GM19467 (cell line): ENCODE results near the gene DUSP28.
"Not testable (repeated sequence)": the region's sequence is repeated elsewhere in the genome, so short reads cannot be mapped to it uniquely, and the experiment has no call there.

ENCODE experiments used
- ATAC-seq: cut with Tn5 transposase; IDR thresholded peaks from one replicate; pipeline ENCODE4 v1.9.1; 2021; ENCODE audit warnings: mild to moderate bottlenecking, moderate library complexity; ENCODE audit not compliant: unreplicated experiment

The DUSP28 gene

DNA sequence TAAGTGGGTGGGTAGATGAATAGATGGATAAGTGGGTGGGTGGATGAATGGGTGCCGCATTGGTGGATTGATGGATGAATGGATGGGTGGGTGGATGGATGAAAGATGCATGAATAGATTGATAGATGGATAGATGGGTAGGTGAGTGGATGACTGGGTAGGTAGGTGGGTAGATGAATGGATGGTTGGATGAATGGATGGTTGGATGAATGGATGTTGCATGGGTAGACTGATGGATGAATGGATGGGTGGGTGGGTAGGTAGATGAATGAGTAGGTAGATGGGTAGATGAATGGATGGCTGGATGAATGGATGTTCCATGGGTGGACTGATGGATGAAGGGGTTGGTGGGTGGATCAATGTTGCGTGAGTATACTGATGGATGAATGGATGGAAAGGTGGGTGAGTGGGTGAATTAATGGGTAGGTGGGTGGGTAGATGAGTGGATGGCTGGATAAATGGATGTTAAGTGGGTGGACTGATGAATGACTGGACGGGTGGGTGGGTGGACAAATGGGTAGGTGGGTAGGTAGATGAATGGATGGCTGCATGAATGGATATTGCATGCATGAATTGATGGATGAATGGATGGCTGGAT lies 32.9 kb upstream of the DUSP28 start:
- ATAC-seq: no peak

- ATAC-seq: no peak
Measured at GRCh38 chr2:240528406-240529040, 31.6 kb upstream of the DUSP28 start.

DNA sequence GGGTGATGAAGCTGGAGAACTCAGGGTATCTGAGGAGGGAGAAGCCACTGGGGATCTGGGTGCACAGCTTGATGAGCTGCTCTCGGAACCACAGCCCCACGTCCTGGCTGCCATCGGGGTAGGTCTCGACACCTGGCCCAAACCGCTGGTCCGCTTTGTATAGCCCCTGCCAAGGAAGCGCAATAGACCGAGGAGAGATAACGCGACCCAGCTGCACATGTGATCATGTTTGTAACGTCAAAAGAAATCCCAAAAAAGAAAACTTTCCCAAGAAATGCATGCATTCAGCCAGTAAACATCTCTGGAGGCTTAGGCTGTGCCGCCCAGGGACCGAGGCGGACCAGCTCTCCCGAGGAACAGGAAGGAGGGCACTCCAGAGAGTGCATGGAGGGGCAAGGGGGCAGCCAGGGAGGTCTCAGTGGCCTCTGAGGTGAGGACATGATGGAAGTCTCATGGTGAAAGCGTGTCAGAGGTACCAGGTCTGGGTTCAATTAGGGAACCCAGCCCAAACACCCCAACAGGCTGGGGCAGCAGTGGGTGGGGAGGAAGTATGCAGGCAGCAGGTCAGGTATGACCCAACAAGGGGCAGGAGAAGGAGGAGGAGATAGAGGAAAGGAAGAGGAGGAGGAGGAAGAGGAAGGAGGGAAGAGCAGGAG lies 30.7 kb upstream of the DUSP28 start:
- ATAC-seq: no peak

DNA sequence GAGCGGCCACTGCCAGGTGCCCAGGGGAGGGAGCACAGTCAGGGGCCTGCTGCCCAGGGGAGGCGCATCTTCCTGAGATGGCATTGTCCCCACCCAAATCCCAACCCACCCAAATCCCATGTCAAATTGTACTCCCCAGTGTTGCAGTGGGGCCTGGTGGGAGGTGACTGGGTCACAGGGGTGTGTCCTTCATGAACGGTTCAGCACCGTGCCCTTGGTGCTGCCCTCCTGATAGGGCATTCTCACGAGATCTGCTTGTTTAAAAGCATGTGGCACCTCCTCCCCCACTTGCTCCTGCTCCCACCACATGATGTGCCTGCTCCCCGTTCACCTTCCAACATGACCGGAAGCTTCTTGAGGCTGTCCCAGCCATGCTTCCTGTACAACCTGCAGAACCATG lies 30.0 kb upstream of the DUSP28 start:
- no peak for ATAC-seq

GRCh38 chr2:240531038-240531437 lies 29.1 kb upstream of the DUSP28 start:
- no peak for ATAC-seq

- ATAC-seq: no peak
Measured at GRCh38 chr2:240532031-240532775, 28.0 kb upstream of the DUSP28 start.

DNA sequence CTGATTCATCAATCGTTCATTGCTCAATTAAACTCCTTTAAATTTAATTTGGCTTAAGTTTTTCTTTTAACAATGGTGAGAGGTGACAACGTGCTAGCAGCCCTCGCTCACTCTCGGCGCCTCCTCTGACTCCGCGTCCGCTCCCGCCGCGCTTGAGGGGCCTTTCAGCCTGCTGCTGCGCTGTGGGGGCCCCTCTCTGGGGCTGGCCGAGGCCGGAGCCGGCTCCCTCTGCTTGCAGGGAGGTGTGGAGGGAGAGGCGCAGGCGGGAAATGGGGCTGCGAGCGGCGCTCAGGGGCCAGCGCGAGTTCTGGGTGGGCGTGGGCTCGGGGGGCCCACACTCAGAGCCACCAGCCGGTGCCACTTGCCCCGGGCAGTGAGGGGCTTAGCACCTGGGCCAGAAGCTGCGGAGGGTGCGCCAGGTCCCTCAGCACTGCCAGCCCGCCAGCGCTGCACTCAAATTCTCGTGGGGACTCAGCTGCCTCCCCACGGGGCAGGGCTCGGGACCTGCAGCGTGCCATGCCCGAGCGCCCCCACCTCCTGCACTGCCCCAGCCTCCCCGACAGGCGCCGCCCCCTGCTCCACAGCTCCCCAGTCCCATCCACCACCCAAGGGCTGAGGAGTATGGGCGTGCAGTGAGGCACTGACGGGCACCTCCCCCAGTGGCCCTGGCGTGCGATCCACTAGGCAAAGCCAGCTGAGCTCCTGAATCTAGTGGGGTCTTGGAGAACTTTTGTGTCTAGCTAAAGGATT lies 22.0 kb upstream of the DUSP28 start:
- no peak for ATAC-seq

GRCh38 chr2:240539101-240539500 lies 21.1 kb upstream of the DUSP28 start:
- not testable (repeated sequence) for ATAC-seq

GRCh38 chr2:240539906-240540305 lies 20.3 kb upstream of the DUSP28 start:
- ATAC-seq: no peak

- ATAC-seq: no peak
Measured at GRCh38 chr2:240551288-240551687, 8.9 kb upstream of the DUSP28 start.

- ATAC-seq: no peak
Measured at GRCh38 chr2:240551811-240552210, 8.3 kb upstream of the DUSP28 start.

GRCh38 chr2:240553956-240554480 lies 6.1 kb upstream of the DUSP28 start:
- no peak for ATAC-seq

DNA sequence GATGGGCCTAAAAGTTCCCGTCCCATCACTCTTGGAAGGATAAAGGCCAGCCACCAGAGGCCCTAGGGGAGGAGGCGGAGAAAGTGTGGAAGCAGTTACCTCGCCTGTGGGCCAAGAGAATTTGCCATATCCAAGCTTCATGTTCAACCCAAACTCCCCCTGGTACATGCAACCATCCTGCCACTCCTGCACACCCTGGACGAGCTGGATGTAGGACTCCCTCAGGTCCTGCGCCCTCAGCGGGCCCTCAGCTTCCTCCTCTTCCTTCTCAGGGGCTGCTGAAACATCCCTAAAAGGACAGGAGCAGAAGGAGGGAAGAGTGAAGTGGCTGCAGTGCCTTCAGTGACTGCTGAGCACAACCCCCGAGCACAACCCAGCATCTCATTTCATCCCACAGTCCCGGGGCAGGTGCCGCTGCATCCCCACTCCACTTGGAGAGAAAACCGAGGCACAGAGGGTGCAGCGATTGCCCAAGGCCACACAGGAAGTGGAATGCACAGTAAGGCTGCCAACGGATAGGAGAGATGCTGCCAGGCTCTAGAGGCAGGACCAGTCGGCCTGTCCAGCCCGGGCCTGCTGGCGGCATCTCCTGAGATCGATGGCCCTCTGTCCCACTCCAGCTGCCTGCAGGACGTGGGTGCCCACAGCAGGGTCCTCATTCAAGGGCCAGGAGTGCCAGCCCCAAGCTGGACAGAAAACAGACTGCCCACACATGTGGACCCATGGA lies 5.2 kb upstream of the DUSP28 start:
- ATAC-seq: no peak

GRCh38 chr2:240555541-240556250 lies 4.5 kb upstream of the DUSP28 start:
- ATAC-seq: no peak

GRCh38 chr2:240556553-240557100 lies 3.5 kb upstream of the DUSP28 start:
- no peak for ATAC-seq

- ATAC-seq: no peak
Measured at GRCh38 chr2:240557101-240557751, 2.9 kb upstream of the DUSP28 start.

- no peak for ATAC-seq
Measured at GRCh38 chr2:240557808-240558207, 2.3 kb upstream of the DUSP28 start, which contains the start of gene ANKMY1. ANKMY1 (minus strand) TSS chr2:240557988; CDS start chr2:240557335, 653 bp downstream.

- no peak for ATAC-seq
Measured at GRCh38 chr2:240558236-240558761, 1.9 kb upstream of the DUSP28 start.
